H1 (cell line): ENCODE measurements around the gene UBE2F. TPM values are rescaled to one million over a fixed set of nuclear protein-coding genes. Genes with fewer than 3 reads are reported as not detected.

Source experiments
- CTCF ChIA-PET: fragments of 300-600 bp; sonication (Branson Sonifier 250); formaldehyde crosslinking; loops from one replicate; lab custom pipeline; 2021; ENCODE audit not compliant: partially characterized antibody; lab: Charles Lee
- POLR2A ChIA-PET: fragments of 300-600 bp; sonication (Branson Sonifier 250); formaldehyde crosslinking; loops from one replicate; lab custom pipeline; 2021; ENCODE audit warnings: inconsistent platforms; ENCODE audit not compliant: partially characterized antibody; lab: Charles Lee
- DNase-seq, 2 experiments: peaks; one replicate each; pipeline versions ENCODE4 v3.0.0 to v3.0.0-alpha.2; 2010 to 2022; ENCODE audit warnings: low spot score in 2 of 2, low read depth in 1 of 2, mixed read lengths in 1 of 2
- FAIRE-seq: peaks from 2 replicates; lab custom pipeline; 2011; peaks lifted over from hg19 to GRCh38; lab: Jason Lieb, UNC
- H2AFZ ChIP-seq: 2 replicates; pipeline ENCODE4 v1.8.1; 2012; ENCODE audit warnings: low read length, inconsistent platforms
- H2AK5ac ChIP-seq: 2 replicates; pipeline ENCODE4 v1.6.1; 2013; ENCODE audit warnings: low read depth, low read length
- H2BK120ac ChIP-seq: replicated peaks from 2 replicates; pipeline ENCODE3; 2013; ENCODE audit warnings: low read depth, low read length, inconsistent platforms
- H2BK12ac ChIP-seq: 2 replicates; pipeline ENCODE4 v1.6.1; 2013; ENCODE audit warnings: low read depth, low read length
- H2BK15ac ChIP-seq: 2 replicates; pipeline ENCODE4 v1.6.1; 2013; ENCODE audit warnings: low read length
- H2BK20ac ChIP-seq: 2 replicates; pipeline ENCODE4 v1.6.1; 2013; ENCODE audit warnings: low read length
- H2BK5ac ChIP-seq: 2 replicates; pipeline ENCODE4 v1.6.1; 2013; ENCODE audit warnings: low read depth, low read length
- H3K14ac ChIP-seq: 2 replicates; pipeline ENCODE4 v1.6.1; 2013; ENCODE audit warnings: inconsistent platforms; ENCODE audit not compliant: insufficient read length
- H3K18ac ChIP-seq: 2 replicates; pipeline ENCODE4 v1.6.1; 2013; ENCODE audit warnings: low read length; ENCODE audit errors: extremely low read depth
- H3K23ac ChIP-seq: 2 replicates; pipeline ENCODE4 v1.6.1; 2013; ENCODE audit warnings: inconsistent platforms; ENCODE audit not compliant: insufficient read length
- H3K23me2 ChIP-seq: 2 replicates; pipeline ENCODE4 v1.6.1; 2013; ENCODE audit warnings: low read depth, low read length
- H3K27ac ChIP-seq: 2 replicates; pipeline ENCODE4 v1.6.1; 2011; ENCODE audit warnings: low read depth, low read length, inconsistent platforms
- H3K27me3 ChIP-seq, 4 experiments: replicated peaks in 1 of 4; 1 replicate in 1 of 4; 2 replicates in 3 of 4; pipeline versions ENCODE4 v1.6.1 to v1.8.1; 2011 to 2013; ENCODE audit warnings: low read length in 3 of 4, mild to moderate bottlenecking in 3 of 4, inconsistent platforms in 2 of 4, mixed read lengths in 2 of 4, moderate library complexity in 1 of 4; ENCODE audit not compliant: control insufficient read depth in 3 of 4, insufficient read depth in 3 of 4; ENCODE audit errors: extremely low read depth in 1 of 4
- H3K36me3 ChIP-seq, 4 experiments: 2 replicates each; pipeline versions ENCODE4 v1.6.1 to v1.8.1; 2011 to 2013; ENCODE audit warnings: mild to moderate bottlenecking in 4 of 4, low read length in 3 of 4, moderate library complexity in 2 of 4, control low read depth in 1 of 4, inconsistent platforms in 1 of 4; ENCODE audit not compliant: insufficient read depth in 4 of 4, control insufficient read depth in 2 of 4
- H3K4ac ChIP-seq: replicated peaks from 2 replicates; pipeline ENCODE3; 2013; ENCODE audit warnings: low read length, low read depth, mixed read lengths, inconsistent platforms; ENCODE audit not compliant: insufficient read length
- H3K4me1 ChIP-seq, 4 experiments: replicated peaks in 1 of 4; 1 replicate in 1 of 4; 2 replicates in 3 of 4; pipeline versions ENCODE4 v1.6.1 to v1.8.1; 2011 to 2013; ENCODE audit warnings: low read length in 3 of 4, inconsistent platforms in 2 of 4, mixed read lengths in 1 of 4; ENCODE audit not compliant: insufficient read depth in 4 of 4, control insufficient read depth in 3 of 4
- H3K4me2 ChIP-seq, 2 experiments: 2 replicates each; pipeline versions ENCODE4 v1.6.1 to v1.8.1; 2011 to 2013; ENCODE audit warnings: low read depth in 2 of 2, low read length in 2 of 2, control low read depth in 1 of 2, inconsistent platforms in 1 of 2, mild to moderate bottlenecking in 1 of 2; ENCODE audit not compliant: insufficient read depth in 1 of 2
- H3K4me3 ChIP-seq, 4 experiments: fragments of 200-600, 300-600 bp in 1 of 4; sonication (generic), shearing (Covaris generic), sonication (Bioruptor Twin) in 1 of 4; 2 replicates each; pipeline versions ENCODE4 v1.5.1 to v1.8.1; 2011 to 2016; ENCODE audit warnings: low read length in 4 of 4, low read depth in 3 of 4, control low read depth in 2 of 4, inconsistent platforms in 2 of 4, mild to moderate bottlenecking in 2 of 4, mixed read lengths in 1 of 4, moderate library complexity in 1 of 4; ENCODE audit not compliant: insufficient read depth in 2 of 4; ENCODE audit errors: extremely low read depth in 1 of 4
- H3K56ac ChIP-seq: replicated peaks from 2 replicates; pipeline ENCODE3; 2013; ENCODE audit warnings: low read depth, mild to moderate bottlenecking, mixed read lengths, low read length, inconsistent platforms; ENCODE audit not compliant: insufficient read length
- H3K79me1 ChIP-seq: 2 replicates; pipeline ENCODE4 v1.6.1; 2013; ENCODE audit warnings: low read depth, low read length, control low read depth
- H3K79me2 ChIP-seq, 2 experiments: 2 replicates each; pipeline versions ENCODE4 v1.6.1 to v1.8.1; 2012 to 2013; ENCODE audit warnings: low read length in 2 of 2, mild to moderate bottlenecking in 2 of 2, inconsistent platforms in 1 of 2; ENCODE audit not compliant: insufficient read depth in 2 of 2, control insufficient read depth in 1 of 2
- H3K9ac ChIP-seq, 4 experiments: replicated peaks in 1 of 4; 1 replicate in 1 of 4; 2 replicates in 3 of 4; pipeline versions ENCODE4 v1.6.1 to v1.8.1; 2011 to 2013; ENCODE audit warnings: low read depth in 3 of 4, low read length in 3 of 4, control low read depth in 2 of 4, mild to moderate bottlenecking in 2 of 4, moderate library complexity in 2 of 4, inconsistent platforms in 1 of 4; ENCODE audit errors: extremely low read depth in 1 of 4
- H3K9me3 ChIP-seq, 2 experiments: 2 replicates each; pipeline versions ENCODE4 v1.6.1 to v1.8.1; 2012 to 2013; ENCODE audit warnings: mild to moderate bottlenecking in 2 of 2, moderate library complexity in 2 of 2, control low read depth in 1 of 2, inconsistent platforms in 1 of 2, low read depth in 1 of 2, low read length in 1 of 2, mixed read lengths in 1 of 2; ENCODE audit not compliant: insufficient read depth in 2 of 2
- H4K20me1 ChIP-seq, 2 experiments: replicated peaks in 1 of 2; 2 replicates each; pipeline versions ENCODE3 to v1.8.1; 2011 to 2013; ENCODE audit warnings: inconsistent platforms in 2 of 2, low read length in 2 of 2, mild to moderate bottlenecking in 1 of 2; ENCODE audit not compliant: insufficient read depth in 2 of 2, control insufficient read depth in 1 of 2
- H4K5ac ChIP-seq: 2 replicates; pipeline ENCODE4 v1.6.1; 2013; ENCODE audit warnings: low read length, low read depth, mixed read lengths, inconsistent platforms; ENCODE audit not compliant: insufficient read length
- H4K8ac ChIP-seq: 2 replicates; pipeline ENCODE4 v1.8.0; 2013; ENCODE audit warnings: mild to moderate bottlenecking, moderate library complexity, low read length, inconsistent platforms; ENCODE audit not compliant: insufficient read depth; ENCODE audit errors: extremely low read depth
- H4K91ac ChIP-seq: replicated peaks from 2 replicates; pipeline ENCODE3; 2013; ENCODE audit warnings: low read length, mixed read lengths, inconsistent platforms; ENCODE audit not compliant: insufficient read length
- CBX8 ChIP-seq: fragments of 300-800, 300-1000 bp; sonication (generic); IDR thresholded peaks from 2 replicates; pipeline ENCODE4 v1.7.1; 2016; ENCODE audit warnings: low read depth, low read length, borderline replicate concordance
- EGR1 ChIP-seq: IDR thresholded peaks from 2 replicates; pipeline ENCODE4 v1.6.1; 2011; ENCODE audit warnings: low read depth, low read length, borderline replicate concordance
- FOSL1 ChIP-seq: IDR thresholded peaks from 2 replicates; pipeline ENCODE4 v1.6.1; 2011; ENCODE audit warnings: mild to moderate bottlenecking, low read depth, low read length, moderate library complexity; ENCODE audit not compliant: insufficient read depth
- MAX ChIP-seq: IDR thresholded peaks from 2 replicates; pipeline ENCODE4 v1.6.1; 2012; ENCODE audit warnings: inconsistent platforms
- NANOG ChIP-seq: IDR thresholded peaks from 2 replicates; pipeline ENCODE4 v1.6.1; 2011; ENCODE audit warnings: low read length, low read depth, mild to moderate bottlenecking, inconsistent platforms; ENCODE audit not compliant: insufficient read depth, poor library complexity, severe bottlenecking
- POLR2AphosphoS5 ChIP-seq: IDR thresholded peaks from 2 replicates; pipeline ENCODE4 v1.6.1; 2011; ENCODE audit warnings: low read depth, low read length
- RAD21 ChIP-seq, 2 experiments: IDR thresholded peaks in 1 of 2; conservative IDR thresholded peaks in 1 of 2; 2 replicates each; pipeline ENCODE4 v1.6.1; 2011; ENCODE audit warnings: low read depth in 2 of 2, low read length in 2 of 2, improper control_type of control experiment in 1 of 2, inconsistent platforms in 1 of 2, mild to moderate bottlenecking in 1 of 2, moderate library complexity in 1 of 2
- SP4 ChIP-seq: IDR thresholded peaks from 2 replicates; pipeline ENCODE4 v1.6.1; 2012; ENCODE audit warnings: low read length, inconsistent platforms
- TBP ChIP-seq: IDR thresholded peaks from 2 replicates; pipeline ENCODE4 v1.6.1; 2011; ENCODE audit warnings: low read depth, low read length, improper control_type of control experiment
- TCF12 ChIP-seq: IDR thresholded peaks from 2 replicates; pipeline ENCODE4 v1.6.1; 2011; ENCODE audit warnings: low read depth, mild to moderate bottlenecking, low read length
- TEAD4 ChIP-seq: IDR thresholded peaks from 2 replicates; pipeline ENCODE4 v1.6.1; 2012; ENCODE audit warnings: low read depth, low read length, inconsistent platforms, mixed read lengths
- USF2 ChIP-seq: IDR thresholded peaks from 2 replicates; pipeline ENCODE4 v1.6.1; 2011; ENCODE audit warnings: low read length, improper control_type of control experiment
- ZNF274 ChIP-seq: IDR thresholded peaks from 2 replicates; pipeline ENCODE4 v1.7.0; 2012; ENCODE audit warnings: low read length, borderline replicate concordance; ENCODE audit errors: extremely low read depth
- WGBS, 2 experiments: shearing (Covaris generic) in 1 of 2; methylation state at CpG; one replicate each; pipeline versions ENCODE4 v1.1.6 to v1.1.7; 2013 to 2015; ENCODE audit warnings: low lambda C conversion rate in 2 of 2, mixed read lengths in 2 of 2, inconsistent platforms in 1 of 2, low coverage in 1 of 2, missing lambda C conversion rate in 1 of 2; ENCODE audit not compliant: insufficient replicate concordance in 2 of 2, insufficient coverage in 1 of 2, insufficient read length in 1 of 2; ENCODE audit errors: extremely low coverage in 1 of 2, missing lambda C conversion rate in 1 of 2; 5-methylcytosine and 5-hydroxymethylcytosine counted together
- polyA plus RNA-seq, 7 experiments: library from polyadenylated mRNA; depleted of rRNA in 3 of 7; stranded (reverse) in 5 of 7; unstranded in 2 of 7; fragments of >200 nt in 5 of 7; fragments of 200-250 nt in 2 of 7; gene quantifications; 1 replicate in 5 of 7; 2 replicates in 1 of 7; 4 replicates in 1 of 7; pipeline versions ENCODE4 v1.2.1 to v1.2.3, GENCODE V29; 2011 to 2013; ENCODE audit warnings: missing spikeins in 2 of 7, mixed read lengths in 2 of 7
- total RNA-seq: library from RNA; stranded (reverse); fragmentation: NEBNext Ultra II Directional; extraction: Animal tissue kit (Norgen Biotek cat#: 25700); gene quantifications from 2 replicates; pipeline ENCODE4 v1.2.1, GENCODE V29; 2021

UBE2F gene
- total and polyA plus RNA-seq, 2 of the 8 experiments (the other 6 are each of a cell fraction or from before 2014, with no cell fraction given), result 43.3 to 59.8 TPM

GRCh38 chr2:238023608-238024007, 56.8 kb downstream of the UBE2F start:
- Histone ChIP-seq H2BK5ac (no peak overlapping the region), H3K56ac (no peak overlapping the region), H3K14ac (no peak overlapping the region), H2BK12ac (no peak overlapping the region), H3K23ac (no peak overlapping the region), H3K9ac (no peak overlapping the region), H4K8ac (no peak overlapping the region), H3K23me2 (no peaks in the 10 kb centered on the region), H2BK20ac (no peak overlapping the region), H3K79me1 (no peaks in the 10 kb centered on the region; the same call in none of the 2 replicates), H3K27me3 (no peaks in the 10 kb centered on the region), H3K4me3 (no peak overlapping the region), H3K36me3 (no peaks in the 10 kb centered on the region), H4K91ac (no peak overlapping the region), H3K79me2 (no peaks in the 10 kb centered on the region), H3K18ac (no peak overlapping the region), H3K4me2 (no peak overlapping the region), H2BK120ac (no peak overlapping the region), H2AFZ (no peak overlapping the region), H3K4ac (no peak overlapping the region), H3K9me3 (no peaks in the 10 kb centered on the region), H3K27ac (no peak overlapping the region), H4K20me1 (peaks cover 0 to 12% of the 10 kb centered on the region in 2 experiments), H2AK5ac (no peak overlapping the region), H3K4me1 (peaks cover 0 to 12% (median 6%) of the 10 kb centered on the region in 4 experiments; a peak in 6 of 7 replicates), H2BK15ac (no peak overlapping the region), H4K5ac (no peak overlapping the region)
- ChIA-PET CTCF (interaction anchor here (1.0 kb wide), 1 partner anchor 8 kb away, joined by 5 read pairs; no protein-coding TSS in a partner anchor), POLR2A (no interaction called here)
- FAIRE-seq (no peak), DNase-seq (no peak)
- WGBS, 2 experiments, result 78% methylated on average over 2 of the region's 2 CpGs; no CpG with 5 or more reads in 1 of the 2 experiments
- no peak for TF ChIP-seq TCF12
- no peak for TF ChIP-seq RAD21 (IDR thresholded peaks at IDR 0.05 in 1 of 2, conservative IDR thresholded peaks at IDR 0.05 in 1 of 2; ENCODE audit: low read depth in 2 of 2, low read length in 2 of 2)
- TF ChIP-seq TEAD4, result no peak
- TF ChIP-seq NANOG, result no peak
- no peak for TF ChIP-seq ZNF274
- TF ChIP-seq SP4, result no peak
- TF ChIP-seq CBX8, result no peak
- no peak for TF ChIP-seq TBP
- no peak for TF ChIP-seq FOSL1
- TF ChIP-seq POLR2AphosphoS5, result no peak
- TF ChIP-seq MAX, result no peak
- TF ChIP-seq EGR1, result no peak
- TF ChIP-seq USF2, result no peak
